Endometrium (tissue), 2 donors: ENCODE results near the gene MVB12B.

ENCODE experiments used
- FAIRE-seq: peaks from 2 replicates; lab custom pipeline; 2012; peaks lifted over from hg19 to GRCh38; lab: Jason Lieb, UNC
- donor health status: control.
- donor health status: control.

The MVB12B gene

DNA sequence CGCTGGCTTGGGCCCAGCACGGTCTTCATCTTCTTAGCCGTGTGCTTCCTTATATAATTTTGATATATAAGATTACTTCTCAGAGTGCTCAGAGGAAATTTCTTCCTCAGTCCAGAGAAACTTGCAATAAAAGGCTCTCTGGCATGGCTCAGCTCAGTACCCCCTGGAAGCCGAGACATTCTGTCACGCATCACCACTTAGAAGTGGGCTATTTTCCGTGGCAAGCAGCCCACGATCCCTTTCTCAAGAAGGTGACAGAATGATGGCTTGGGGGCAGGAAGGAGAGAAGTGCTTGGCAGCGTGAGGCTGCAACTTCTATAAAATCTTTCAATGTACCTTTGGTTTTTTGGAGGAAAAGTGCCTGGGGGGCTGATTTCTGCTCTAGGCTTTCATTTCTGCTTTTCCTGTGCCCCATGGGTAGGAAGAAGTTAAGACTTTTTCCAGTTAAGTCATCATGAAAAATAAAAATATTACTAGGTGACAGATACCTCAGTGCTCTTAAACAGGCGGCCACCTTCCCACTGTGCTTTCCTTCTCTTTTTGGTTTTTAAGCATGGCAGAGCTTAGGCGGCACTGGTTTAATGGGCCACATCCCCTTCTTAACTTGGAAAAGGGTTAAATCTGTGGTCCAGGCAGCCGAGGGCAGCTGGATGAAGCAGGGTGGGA is 104.6 kb downstream of the MVB12B start:
- FAIRE-seq: no peak

DNA sequence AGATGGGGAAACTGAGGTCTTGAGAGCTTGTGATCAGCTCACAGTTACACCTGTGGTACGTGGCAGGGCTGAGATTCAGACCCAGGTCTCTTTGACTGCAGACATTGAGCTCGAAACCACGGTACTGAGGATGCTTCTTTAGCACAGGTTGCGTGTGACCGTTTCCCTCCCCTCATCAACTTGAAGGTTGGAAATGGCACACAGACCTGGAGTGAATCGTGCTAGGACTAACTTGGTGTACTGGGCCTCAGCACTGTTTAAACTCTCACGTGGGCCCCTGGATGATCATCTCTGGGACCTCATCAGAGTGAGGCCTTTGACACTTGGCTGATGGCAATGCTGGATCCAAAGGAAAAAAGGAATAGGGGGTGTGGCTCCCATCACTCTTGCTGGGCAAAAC is 106.0 kb downstream of the MVB12B start:
- FAIRE-seq: no peak

DNA sequence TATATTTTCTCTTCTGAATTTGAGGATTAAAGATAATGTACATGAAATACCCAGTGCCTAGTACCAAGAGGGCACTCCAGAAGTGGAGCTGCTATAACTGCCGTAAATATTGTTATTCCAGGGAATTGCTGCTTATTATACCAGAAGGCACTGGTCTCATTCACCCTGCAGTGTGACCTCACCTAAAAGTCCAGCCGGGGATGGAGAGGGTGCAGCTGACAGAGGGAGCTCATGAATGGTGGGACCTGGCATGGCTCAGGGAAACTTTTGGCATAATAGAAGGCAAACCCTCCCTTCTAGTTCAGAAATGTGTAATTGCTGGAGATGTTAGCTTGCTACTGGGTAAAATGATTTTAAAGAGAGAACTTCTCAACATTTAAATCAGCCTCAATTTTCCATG is 108.5 kb downstream of the MVB12B start:
- FAIRE-seq: no peak

DNA sequence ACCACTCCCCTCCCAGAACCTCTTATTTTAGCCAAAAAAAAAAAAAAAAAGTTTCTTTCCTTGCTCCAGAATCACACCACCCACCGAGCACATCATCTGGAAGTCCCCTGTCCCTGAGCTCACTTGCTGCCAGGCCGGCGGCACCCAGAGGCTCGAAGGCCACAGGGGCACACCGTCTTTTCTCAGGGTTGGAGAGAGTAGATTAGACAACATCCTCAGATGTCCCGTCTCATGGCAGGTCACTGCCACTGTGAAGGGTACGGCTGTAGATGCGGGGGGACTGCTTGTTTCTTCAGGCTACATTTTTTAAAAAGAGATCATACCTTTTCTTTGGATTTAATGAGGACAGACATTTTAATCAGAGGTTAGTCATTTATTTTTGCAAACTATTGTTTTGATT is 109.0 kb downstream of the MVB12B start:
- FAIRE-seq: no peak

DNA sequence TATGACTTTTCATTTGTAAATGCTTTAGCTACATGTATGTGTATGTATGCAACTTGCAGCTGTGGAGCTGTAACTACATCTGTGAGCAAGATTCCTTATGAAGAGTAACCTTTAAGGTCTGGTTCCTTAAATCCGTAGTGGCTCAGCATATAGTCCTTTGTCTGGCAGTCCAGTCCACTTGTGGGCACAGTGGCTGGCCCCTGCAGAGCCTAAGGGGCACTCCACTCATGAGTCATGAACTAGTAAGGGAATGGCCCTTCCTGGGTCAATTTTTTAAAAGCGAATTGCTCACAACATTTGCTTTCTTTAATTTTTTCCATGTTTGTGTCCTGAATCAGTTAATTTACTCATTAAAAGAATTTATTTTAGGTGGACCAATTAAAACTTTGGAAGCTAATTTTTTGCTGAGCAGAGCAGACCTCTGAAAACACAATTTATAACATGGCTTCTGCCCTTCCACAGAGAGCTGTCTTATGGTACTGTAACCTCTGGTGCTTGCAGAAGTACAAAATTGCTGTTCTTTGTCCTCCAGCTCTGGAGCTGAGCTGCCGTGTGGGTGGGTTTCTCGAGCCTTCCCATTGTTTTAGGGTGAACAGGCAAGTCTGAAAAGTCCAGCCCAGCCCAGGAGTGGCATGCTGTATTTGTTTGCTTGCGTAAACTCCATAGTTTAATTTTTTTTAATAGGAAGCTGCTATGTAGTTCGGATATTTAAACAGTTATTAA is 110.1 kb downstream of the MVB12B start:
- FAIRE-seq: no peak

DNA sequence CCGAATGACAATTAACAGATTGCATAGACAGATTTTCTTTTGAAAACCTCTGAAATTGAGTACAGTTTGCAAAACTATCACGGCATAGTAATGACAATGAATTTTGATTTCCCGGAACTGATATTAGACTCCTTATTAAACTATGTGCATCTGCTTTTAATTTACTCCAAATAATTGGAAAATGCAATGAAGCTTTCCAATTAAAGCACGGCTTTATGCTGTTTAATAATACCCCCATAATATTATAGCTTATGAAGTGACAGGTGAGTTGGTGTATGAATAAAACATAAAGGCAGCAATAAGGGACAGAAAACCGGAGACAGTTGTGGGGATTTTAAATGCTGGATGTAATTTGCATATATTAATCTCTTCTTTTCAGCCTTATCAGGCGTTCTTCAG is 110.6 kb downstream of the MVB12B start:
- no peak for FAIRE-seq

DNA sequence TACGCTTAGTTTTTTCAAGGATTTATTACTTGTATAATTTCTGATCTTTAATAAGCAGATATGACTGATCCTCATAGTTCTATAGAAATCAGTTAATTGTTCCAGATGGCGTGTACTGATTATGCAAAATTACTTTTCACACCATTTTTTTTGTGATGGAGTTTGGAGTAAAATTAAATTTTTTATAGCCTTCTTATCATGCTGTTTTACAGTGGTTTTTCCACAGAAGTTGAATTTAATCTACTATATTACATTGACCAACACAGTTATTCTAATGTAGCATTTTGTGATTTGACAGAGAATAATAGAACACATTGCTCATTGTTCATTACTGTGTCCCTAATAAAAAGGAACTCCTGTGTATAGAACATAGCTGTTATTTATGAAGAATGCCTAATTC is 111.1 kb downstream of the MVB12B start:
- FAIRE-seq: no peak

DNA sequence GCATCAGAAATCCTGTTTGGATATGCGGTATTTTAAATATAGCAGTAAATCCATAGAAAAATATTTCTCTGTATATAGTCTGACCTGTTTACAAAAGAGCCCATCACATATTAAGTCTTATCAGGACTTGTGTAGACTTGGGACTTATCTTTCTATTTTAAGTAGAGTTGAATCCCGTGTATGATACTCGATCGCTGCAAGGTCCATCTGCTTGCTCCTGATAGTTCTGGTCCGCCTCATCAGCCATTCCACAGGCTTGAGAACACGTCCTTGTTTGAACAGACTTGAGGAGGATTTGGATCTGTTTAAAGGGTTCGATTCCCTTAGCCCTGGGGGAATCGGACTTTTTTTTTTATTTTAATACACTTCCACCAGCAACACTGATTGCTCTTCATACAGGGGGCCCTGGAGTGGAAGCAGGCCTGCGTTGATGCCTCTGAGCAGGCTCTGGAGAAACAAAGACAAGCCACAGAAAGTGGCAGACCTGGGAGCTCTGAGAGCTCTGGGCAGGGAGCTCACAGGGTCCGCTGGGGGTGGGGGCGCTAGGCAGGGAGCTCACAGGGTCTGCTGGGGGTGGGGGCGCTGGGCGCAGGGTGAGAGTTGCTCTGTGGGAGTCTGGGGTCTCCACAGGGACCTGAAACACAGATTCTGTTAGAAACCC is 112.2 kb downstream of the MVB12B start:
- no peak for FAIRE-seq

DNA sequence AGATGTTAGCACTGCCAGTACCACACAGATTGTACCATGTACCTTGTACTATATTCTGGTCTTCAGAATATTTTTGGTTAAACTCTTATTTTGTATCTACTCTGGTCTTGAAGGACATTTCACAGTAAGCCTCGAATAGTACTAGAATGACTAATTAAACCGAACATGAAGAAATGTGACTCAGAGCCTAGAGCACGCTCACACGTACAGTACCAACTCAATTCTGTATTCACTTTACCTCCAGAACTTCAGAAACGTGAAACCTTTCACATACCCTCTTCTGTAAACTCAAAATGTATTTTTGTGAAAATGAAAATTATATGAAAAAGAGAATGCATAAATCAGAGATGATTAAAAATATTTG is 112.8 kb downstream of the MVB12B start:
- no peak for FAIRE-seq

DNA sequence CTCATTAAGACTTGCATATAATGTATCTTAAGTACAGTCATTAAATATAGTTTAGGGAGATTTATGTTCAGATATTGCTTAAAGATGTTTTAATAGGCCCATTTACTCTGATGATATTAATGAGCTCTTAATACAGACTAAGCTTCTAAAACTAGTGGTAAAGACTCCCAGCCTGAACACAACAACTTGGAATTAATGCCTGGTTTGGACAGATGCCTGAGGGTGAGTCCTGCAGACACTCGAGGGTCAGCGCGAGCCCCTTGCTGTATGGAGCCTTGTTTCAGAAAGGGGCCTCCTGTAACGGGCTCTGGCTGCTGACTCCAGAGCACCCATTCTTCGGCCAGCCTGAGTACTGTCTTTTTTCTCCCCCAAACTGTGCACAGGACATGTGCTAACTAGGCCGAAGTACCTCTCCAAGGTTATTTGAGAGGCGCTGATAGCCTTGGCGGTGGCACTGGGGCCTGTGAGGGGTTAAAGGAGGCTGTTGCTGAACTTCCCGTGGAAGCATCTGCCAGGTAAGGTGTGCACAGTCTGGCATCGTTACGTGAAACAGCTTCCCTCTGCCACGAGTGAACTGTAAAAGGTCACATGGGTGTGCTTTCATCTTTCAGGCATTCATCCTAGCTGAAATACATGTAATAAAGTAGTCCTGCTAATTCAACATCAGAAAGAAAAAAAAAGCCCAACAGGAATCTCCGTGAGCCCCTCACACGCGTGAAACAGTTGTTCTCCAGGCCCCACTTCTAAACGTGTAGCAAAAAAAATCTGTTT is 113.4 kb downstream of the MVB12B start:
- no peak for FAIRE-seq

DNA sequence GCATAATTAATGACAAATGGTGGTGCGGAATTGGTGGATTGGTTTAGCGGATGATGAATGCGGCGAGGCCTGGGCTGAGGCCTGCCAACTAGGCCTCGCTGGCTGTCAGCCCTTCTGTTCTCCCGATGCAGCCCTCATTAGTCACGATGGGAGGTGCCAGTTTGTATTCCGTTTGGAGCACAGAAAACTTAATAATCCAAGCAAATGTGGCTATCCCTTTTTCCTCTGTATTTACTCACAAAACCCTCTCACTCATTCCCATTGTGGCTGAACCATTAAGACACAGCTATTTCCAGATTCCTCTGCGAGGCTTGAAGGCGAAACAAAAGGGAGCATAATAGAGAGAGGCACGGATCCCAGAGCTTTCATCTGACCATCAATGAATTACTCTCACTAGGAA is 114.3 kb downstream of the MVB12B start:
- FAIRE-seq: no peak

DNA sequence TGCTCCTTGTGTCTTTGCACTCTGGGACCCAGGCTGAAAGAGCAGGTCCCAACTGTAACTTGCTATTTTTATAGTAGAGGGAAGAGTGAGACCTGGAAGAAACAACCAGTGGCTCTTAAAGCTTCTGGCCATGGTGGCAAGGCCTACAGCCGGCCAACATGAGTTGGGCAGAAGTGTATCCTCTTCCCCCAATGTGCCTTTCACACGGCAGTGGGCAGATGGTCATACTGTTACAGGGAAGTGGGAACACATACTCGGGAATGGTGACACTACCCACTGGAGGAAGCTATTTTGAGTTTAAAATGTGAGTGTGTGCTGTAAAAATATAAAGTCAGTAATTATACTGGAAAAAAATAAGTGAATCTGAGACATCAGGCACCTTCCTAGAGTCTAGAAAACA is 116.0 kb downstream of the MVB12B start:
- no peak for FAIRE-seq

DNA sequence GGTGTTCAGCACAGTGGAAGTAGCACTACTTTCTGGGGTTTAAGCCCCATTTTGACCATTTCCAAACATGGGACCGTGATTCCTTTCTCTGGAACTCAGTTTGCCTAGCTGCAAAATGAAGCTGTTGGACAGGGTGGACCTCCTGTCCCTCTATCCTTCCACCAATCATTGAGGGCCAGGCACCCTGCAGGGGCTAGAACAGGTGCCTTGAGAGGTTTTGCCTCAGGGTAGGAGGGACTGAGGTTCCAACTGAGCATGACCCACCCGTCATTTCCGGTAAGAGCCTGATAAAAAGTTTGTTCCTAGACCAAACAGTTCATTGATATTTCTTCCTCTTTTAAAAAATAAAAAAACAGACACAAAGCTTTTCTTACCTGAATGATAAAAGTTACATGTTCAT is 116.5 kb downstream of the MVB12B start:
- no peak for FAIRE-seq

DNA sequence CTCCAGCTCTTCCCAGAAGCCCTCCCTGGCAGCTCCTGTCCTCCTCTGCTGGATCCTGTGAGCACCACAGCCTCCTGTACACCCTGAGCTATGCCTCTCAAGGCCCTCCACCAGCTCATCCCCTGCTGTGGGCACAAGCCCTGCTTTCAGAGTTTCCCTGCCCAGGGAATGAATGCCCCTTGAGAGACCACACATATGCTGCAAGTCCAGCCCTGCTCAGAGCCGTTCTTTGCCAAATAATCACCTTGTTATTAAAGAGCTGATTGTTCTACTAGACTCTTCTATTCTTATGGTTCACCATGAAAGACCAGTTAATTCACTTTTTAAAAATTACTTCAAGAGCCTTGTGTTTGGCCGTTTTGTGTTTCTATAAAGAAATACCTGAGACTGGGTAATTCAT is 121.5 kb downstream of the MVB12B start:
- FAIRE-seq: no peak

DNA sequence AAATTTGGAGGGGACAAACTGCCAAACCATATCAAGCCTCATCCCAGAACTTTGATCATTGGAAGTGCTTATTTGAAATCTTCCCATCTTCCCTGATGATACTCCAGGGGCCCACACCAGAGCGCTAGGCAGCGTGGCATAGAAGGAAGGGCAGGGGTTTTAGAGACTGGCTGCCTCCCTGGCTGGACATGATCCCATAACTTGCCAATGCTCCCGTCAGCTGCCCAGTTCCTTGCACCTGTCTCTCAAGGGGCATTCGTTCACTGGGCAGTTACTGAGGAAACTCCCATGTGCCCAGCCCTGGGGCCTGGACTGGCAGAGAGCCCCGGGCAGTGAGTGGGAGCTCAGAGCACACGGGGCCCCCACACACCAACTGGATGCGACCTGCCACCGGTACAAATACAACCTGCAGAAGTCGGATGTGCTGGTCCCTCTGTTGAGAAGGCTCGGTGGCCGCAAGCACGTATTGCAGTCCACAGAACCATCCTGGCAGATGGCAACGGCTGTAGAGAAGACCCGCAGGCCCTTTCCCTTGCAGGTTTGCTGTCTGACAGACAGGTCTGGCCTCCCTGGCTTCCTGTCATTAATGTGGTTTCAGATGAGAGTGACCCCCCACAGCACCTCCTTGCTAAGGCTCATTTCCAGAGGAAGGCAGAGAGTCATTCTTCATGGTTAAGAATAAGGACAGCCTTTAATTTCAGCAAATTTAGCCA is 122.4 kb downstream of the MVB12B start:
- FAIRE-seq: no peak

DNA sequence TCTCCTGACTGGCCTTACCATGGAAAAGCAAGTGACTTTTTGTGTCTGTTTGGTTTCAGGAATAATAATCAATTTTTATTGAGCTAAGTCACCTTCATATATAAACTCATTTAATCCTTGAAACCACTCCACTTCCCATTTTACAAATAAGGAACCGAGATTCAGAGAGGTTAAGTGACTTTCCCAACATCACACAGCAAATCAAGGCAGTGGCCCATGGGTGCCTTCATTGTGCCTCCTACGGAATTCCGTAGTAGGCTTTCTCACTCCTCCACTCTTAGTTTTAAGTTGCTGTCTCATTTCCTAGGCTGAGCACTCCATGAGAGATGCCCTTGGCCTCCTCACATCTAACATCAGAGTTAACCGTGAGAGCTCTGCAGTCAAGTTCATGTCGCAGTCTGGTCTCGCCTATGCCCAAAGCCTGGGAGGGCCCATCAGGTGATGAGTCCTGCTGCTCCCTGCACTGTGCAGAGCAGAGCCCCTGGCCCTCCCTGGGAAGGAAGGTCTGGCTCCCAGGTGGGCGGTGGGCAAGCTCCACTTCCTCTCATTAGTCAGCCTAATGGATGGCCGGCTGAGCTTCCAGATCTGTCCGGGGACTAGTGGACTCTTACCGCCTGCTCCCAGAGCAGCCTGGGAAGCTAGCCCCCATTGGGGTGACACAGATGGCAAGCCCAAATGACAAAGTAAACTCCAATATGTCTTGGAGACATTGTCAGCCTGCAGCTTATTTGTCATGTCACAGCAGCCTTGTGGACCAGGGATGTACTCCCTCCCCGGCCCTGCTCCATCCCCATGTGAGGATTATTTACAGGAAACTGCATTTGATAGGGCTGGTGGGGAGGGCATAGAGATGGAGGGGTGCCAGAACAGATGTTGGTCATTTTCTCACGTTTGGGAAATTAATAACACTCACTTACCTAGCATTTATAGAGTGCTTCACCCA is 123.4 kb downstream of the MVB12B start:
- no peak for FAIRE-seq

DNA sequence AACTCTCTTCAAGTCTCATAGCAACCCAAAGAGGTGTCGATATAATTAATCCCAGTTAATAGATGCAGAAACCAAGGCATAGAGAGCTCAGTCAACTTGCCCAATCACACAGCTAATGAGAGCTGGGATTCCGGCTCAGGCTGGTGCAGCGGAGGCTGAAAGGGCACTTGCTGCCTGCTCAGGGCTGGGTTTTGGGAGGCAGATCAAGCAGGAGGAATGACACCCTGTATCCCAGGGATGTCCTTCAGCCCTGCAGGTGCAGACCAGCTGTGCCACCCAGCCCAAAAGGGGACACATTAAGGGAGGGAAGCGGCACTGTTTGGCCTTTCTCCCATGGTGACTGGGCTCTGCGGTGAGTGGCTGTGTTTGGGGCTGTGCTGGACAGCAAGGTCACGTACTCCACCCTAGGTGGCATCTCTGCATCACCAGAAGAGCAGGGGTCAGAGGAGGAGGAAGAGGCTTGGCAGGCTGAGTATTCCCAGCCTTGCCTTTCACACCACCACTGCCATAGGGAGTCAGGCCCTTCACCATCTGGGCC is 124.1 kb downstream of the MVB12B start:
- FAIRE-seq: no peak

DNA sequence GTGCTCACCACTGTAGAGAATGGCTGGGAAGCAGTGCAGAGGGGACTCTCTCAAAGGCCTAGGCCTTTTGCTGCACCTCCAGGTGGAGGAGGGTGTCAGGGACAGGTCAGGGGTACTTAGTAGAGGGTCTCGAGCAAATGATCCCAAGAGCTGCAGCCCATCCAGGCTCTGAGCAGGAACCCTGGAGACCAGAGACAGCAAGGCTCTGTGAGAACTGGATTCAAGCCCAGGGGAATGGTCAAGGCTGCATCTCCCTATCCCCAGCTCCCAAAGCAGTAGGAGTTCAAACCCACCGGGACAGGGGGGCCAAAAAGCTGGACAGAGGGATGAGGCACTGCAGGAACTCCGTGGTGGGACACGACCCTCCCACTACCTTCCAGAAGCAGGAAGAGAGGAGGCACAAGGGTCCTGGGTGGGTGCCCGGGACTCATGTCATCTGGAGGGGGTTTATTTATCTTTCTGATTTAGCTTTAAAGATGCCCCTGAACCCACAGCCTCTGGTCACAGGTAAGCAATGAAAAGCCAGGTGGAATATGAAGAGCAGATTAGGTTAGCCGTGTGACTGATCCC is 124.8 kb downstream of the MVB12B start:
- no peak for FAIRE-seq

DNA sequence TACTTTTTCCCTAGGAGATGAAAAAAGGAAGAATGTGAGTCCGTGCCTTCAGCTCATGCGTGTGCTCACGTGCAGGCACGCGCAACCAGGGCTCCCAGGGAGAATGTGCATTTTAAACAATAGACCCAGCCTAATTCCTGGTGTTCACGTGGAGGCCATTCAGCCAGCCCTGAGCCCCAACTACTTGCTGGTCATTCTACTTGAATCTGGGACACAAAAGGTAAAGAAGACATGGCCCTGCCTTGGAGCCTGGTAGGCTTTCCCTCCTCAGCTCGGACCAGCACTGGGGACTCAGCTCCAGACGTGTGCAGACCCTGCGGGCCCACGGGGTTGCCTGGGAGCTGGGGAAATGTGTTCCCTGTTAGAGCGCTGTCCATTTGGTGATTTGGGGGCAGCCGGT is 125.5 kb downstream of the MVB12B start:
- no peak for FAIRE-seq

DNA sequence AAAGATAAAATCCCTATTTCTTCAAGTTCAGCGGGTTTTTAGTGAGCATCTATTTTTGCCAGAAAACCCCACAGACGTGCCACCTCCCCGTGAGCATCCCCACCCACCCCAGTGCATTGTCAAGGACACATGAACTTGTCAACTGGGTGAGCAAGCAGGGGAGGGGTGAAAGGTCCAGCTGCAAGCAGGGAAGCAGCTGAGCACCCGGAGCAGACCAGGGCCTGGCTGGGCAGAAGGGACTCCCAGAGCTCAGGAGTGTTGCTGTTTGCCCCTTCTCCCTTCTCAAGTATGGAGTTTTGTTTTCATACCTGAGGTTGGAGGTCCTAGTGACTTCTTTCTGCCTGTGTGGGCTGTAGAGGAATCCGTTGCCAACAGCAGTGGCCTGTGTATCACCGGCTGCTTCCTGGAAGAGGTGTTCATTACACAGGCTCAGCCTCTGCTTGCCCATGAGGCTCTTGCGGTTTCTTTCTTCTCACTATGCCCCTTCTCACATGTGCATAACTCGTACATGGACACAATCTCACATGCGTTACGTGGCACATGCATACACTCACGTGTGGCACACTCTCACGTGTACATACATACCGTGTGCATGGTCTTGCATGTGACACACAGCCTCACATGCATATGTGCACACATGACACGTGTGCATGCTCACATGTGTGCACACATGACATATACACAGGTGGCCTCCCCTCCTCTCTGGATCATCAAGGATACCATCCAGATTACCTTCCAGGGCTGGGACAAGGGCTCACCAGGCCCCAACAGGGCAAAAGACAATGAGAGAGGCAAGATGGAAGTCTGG is 126.7 kb downstream of the MVB12B start:
- FAIRE-seq: no peak
